Pulmonary artery endothelial cell (primary cell): ENCODE data around the gene ADAM10. TPM values are rescaled to one million over a fixed set of nuclear protein-coding genes. Genes with fewer than 3 reads are reported as not detected.

ENCODE experiments used
- DNase-seq: peaks from one replicate; pipeline ENCODE4 v3.0.0-alpha.2; 2011; ENCODE audit warnings: low read depth, low spot score
- total RNA-seq: library from RNA; depleted of rRNA; stranded (reverse); fragments of >200 nt; gene quantifications from 2 replicates; pipeline ENCODE4 v1.2.3, GENCODE V29; 2014

Gene ADAM10
- total RNA-seq, 1 donor from 2014 or later: 246 TPM

- no peak for DNase-seq
Measured at GRCh38 chr15:58758141-58758540, 8.6 kb upstream of the ADAM10 start.

GRCh38 chr15:58755956-58756355 is 6.4 kb upstream of the ADAM10 start:
- DNase-seq: no peak

GRCh38 chr15:58755350-58755749 is 5.8 kb upstream of the ADAM10 start:
- DNase-seq: no peak

DNA sequence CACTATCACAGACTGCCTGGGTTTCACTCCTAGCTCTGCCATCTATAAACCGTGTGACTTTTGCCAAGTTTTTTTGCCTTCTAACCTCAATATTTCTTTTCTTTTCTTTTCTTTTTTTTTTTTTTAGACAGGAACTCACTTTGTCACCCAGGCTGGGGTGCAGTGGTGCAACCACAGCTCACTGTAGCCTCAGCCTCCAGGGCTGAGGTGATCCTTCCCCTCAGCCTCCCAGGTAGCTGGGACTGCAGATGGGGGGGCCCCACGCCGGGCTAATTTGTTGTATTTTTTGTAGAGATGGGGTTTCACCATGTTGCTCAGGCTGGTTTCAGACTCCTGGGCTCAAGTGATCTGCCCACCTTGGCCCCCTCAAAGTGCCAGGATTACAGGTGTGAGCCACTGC is 3.2 kb upstream of the ADAM10 start:
- DNase-seq: no peak

DNA sequence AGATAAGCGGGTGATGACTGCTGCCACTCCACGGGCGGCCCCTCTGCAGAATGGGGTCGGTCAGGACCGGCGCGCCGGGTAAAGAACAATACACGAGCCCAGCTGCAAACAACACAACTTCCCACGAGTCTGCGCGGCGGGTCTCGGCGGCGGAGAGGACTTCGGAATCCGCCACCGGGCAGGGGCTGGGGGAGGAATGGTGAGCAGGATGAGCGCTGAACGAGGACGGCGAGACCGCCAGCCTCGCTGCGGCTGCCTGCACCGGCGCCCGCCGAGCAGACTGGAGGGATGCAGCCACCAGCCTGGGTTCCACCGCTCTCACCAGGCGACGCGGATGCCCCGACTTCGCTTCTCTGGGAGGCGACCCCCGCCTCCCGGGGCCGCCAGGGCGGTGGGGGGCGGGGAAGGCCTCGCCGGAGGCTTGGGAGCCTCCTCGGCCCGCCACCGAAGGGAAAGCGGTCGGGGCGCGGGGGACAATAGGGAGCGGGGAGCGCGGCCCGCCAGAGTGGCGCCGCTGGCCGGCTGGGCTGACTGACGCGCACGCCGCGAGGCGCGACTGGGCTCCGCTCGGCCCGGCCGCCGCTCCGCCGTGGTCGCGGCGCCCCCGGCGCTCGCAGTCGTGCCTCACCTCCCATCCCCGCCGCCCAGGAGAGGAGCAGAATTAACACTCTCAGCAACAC is 515 bp downstream of the ADAM10 start:
- no peak for DNase-seq

DNA sequence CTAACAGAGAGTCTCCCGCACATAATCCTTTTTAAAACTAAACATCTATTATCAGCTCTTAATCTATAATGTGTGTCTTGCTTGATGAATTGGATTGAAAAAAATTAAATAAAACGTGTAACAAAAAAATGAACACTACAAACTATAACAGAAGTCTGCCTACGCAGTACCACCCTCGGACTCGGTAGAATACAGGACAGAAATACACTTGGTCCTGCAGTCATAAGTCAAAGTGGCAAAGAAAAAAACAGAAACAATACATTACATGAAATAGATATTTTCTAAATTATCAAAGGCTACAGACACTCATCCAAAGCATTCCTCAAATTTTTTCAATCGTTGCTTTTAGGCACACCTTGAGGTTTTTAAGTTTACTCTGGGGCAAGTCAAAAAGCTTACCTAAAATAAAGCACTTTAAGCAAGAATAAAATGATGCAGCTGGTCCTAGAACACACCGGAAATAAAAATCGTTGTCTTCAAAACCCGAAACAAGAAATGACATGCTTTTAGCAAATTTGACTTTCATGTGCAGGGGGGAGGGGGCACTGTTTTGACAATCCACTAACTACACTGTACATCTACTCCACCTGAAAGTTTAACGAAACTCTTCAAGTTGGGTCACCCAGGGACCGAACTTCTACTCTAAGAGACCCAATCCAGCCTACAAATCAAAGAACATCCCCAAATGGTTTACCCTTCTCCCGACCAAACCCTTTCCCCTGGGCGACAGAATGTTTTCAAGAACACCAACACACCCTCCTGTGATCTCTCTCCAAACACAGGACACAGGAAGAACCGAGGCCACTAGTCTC is 1.3 kb downstream of the ADAM10 start:
- no peak for DNase-seq

DNA sequence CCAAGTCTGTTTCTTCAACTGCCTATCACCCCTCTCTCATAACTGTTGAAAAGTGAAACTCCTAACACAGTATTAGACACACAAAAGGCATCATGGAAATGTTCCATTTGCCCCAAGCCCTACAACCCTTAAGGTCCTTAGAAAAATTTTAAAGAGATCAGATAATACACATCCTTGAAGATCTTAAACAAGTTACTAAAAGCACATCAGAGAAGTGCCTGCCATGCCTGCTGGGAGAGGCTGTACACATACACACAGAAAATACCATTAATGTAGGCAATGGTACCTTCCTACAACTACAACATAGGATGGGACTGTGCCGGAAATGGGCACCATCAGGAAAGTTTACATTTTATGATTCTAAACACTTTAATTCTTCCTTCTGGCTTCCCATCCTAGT is 3.3 kb downstream of the ADAM10 start:
- no peak for DNase-seq

- no peak for DNase-seq
Measured at GRCh38 chr15:58742819-58743502, 6.5 kb downstream of the ADAM10 start.

GRCh38 chr15:58742022-58742813 is 7.3 kb downstream of the ADAM10 start:
- DNase-seq: peak; percentile 57

GRCh38 chr15:58741032-58741431 is 8.5 kb downstream of the ADAM10 start:
- no peak for DNase-seq

DNA sequence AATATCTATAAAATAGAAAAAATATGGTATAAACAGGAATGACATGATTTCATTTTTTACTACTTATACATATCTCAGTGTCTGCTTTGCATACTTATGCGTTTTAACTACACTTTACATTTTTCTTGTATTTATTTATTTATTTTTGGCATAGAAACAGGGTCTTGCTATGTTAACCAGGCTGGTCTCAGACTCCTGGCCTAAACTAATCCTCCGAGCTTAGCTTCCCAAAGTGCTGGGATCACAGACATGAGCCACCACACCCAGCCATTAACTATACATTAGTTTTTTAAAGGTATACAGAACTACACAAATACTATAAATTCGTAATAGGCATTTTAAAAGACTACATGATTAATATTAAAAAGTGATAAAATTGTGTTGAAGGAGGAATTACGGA is 9.1 kb downstream of the ADAM10 start:
- no peak for DNase-seq

- no peak for DNase-seq
Measured at GRCh38 chr15:58738046-58738707, 11.3 kb downstream of the ADAM10 start.

- no peak for DNase-seq
Measured at GRCh38 chr15:58737298-58737697, 12.2 kb downstream of the ADAM10 start.

DNA sequence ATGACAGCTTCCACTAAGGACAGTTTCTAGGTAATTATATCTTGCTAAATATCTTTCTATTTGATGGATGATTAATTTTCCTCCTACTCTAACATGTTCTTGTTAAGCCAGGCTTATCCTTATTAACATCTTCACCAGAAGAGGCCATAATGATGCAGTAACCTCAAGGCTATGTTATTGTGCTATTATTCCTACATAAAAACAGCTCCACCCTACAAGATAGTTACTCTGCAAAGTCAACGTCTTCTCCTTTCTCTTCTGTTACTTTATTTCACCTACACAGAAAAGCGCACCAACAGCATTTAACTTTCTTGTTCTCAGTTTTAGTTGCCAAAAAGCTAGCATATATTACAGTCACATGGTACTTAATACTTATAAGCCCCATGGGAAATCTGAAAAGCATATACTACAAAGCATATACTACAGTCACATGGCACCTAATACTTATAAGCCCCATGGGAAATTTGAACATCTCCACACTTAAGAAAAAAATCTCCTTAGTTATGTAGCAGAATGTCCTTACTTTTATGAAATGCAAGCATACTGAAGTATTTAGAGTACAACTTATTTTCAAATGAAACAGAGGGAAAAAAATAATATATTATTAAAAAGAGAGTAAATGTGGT is 13.4 kb downstream of the ADAM10 start:
- no peak for DNase-seq

GRCh38 chr15:58734859-58735258 is 14.6 kb downstream of the ADAM10 start:
- no peak for DNase-seq

DNA sequence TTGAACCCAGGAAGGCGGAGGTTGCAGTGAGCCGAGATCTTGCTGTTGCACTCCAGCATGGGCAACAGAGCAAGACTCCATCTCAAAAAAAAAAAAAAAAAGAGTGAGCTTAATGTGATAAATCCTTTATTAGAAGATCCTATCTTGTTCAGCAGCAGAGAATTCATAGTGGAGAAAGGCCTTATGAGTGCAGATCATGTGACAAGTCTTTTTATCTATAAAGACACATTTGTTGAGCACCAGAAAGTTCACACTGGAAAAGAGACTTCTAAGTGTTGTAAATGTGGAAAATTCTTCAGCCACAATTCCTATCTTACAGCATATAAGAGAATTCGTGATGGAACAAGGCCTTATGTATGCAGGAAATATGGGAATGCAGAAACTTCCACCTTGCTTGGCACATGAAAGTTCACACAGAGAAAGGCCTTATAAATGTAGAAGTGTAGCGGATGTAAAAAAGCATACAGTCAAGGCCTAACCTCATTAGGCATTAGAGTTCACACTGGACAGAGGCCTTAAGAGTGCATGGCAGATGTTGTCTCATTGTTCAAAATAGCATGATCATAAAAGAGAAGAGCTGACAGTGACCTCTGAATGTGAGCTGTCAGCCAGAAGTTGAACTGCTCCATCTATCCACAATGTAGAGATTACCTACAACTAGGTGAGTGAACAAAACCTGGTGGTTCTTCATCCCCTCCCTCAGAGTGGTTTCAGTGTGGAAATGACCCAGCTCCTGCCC is 16.7 kb downstream of the ADAM10 start:
- DNase-seq: no peak

DNA sequence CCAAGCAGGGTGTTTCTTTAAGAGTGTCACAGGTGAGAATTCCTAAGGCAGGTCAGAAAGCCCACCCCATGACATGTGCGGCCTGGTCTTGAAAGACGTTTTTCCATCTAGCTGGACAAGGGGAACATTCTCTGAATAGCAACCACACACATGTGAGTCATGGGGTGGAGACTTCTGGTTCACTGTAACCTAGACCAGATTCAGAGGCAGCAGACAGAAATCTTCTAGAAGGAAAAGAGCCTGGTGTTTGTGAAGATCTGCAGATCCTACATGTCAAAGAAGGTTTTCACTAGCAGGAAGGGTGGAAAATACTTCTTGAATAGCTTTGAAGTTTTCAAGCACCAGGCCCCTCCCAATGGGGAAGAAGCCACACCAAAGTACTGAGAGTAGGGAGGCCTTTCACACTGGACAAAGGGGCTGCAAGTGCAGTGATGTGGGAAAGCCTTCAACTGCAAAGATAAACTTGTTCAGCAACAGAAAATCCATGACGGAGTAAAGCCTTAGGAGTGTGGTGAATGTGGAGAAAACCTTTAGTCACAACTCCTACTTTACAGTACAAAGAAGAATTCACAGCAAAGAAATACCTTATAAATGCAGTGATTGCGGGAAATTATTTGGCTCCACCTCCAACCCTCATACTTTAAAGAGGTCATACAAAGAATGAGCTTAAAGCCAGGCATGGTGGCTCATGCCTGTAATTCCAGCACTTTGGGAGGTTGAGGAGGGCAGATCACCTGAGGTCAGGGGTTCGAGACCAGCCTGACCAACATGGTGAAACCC is 17.6 kb downstream of the ADAM10 start:
- no peak for DNase-seq

DNA sequence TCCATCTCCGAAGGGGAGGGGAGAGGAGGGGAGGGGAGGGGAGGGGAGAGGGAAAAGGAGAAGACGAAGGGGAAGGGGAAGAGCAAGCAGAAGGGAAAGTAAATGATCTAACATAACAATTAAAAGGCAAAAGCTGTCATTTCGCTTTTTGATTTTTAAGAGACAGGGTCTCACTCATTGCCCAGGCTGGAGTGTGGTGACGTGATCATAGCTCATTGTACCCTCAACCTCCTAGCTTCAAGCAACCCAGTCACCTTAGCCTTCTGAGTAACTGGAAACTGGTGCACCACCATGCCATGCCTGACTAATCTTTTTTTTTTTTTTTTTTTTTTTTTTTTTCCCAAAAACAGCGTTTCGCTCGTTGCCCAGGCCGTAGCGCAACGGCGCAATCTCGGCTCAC is 22.6 kb downstream of the ADAM10 start:
- DNase-seq: no peak

GRCh38 chr15:58724466-58724865 is 25.0 kb downstream of the ADAM10 start:
- DNase-seq: no peak
